Uterus (tissue), 2 donors: ENCODE measurements around the gene PTPRQ.

Experiments
- POLR2A ChIP-seq, 2 donors: fragments of 450-650 bp; IDR thresholded peaks; one replicate each; pipeline ENCODE4 v1.6.1; 2016; ENCODE audit warnings: antibody characterized with exemption in 2 of 2, mild to moderate bottlenecking in 1 of 2, moderate library complexity in 1 of 2
- TF ChIP-seq, protein P1 (sequence below), 4 experiments: fragments of 200-600 bp in 2 of 4; fragments of 450-650 bp in 2 of 4; sonication (generic) in 2 of 4; IDR thresholded peaks; one replicate each; pipeline ENCODE4 v1.5.1; 2016 to 2019; ENCODE audit warnings: antibody characterized with exemption in 4 of 4, mild to moderate bottlenecking in 2 of 4, moderate library complexity in 1 of 4

DNA sequence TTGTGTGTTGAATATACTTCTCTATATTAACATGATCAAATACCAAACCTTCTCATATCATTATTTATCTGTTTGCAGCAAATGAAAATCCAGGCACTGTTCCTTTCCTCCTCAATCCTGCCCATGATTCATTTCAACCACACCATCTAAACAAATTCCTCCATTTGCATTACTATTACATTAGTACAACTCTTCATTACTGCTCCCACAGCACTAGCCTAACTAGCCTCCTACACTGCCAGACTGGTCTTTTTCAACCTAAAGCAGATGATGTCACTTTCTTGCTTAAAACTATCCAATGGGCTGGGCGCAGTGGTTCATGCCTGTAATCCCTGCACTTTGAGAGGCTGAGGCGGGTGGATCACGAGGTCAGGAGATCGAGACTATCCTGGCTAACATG lies 146.1 kb downstream of the PTPRQ start:
- no peak for TF ChIP-seq POLR2A (IDR thresholded peaks at IDR 0.05)
- TF ChIP-seq, protein P1, sequence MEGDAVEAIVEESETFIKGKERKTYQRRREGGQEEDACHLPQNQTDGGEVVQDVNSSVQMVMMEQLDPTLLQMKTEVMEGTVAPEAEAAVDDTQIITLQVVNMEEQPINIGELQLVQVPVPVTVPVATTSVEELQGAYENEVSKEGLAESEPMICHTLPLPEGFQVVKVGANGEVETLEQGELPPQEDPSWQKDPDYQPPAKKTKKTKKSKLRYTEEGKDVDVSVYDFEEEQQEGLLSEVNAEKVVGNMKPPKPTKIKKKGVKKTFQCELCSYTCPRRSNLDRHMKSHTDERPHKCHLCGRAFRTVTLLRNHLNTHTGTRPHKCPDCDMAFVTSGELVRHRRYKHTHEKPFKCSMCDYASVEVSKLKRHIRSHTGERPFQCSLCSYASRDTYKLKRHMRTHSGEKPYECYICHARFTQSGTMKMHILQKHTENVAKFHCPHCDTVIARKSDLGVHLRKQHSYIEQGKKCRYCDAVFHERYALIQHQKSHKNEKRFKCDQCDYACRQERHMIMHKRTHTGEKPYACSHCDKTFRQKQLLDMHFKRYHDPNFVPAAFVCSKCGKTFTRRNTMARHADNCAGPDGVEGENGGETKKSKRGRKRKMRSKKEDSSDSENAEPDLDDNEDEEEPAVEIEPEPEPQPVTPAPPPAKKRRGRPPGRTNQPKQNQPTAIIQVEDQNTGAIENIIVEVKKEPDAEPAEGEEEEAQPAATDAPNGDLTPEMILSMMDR (IDR thresholded peaks at IDR 0.05) = no peak
